Kidney (tissue), 14 donors: ENCODE results near the gene C1QTNF12. TPM values are rescaled to one million over a fixed set of nuclear protein-coding genes. Genes with fewer than 3 reads are reported as not detected.

Experiments used
- DNase-seq, 5 donors: peaks; one replicate each; pipeline ENCODE4 v3.0.0-alpha.2; 2013 to 2020
- FAIRE-seq: peaks from 2 replicates; lab custom pipeline; 2012; peaks lifted over from hg19 to GRCh38; lab: Jason Lieb, UNC
- H3K27ac ChIP-seq, 2 donors: one replicate each; pipeline ENCODE4 v1.7.0; 2013; ENCODE audit warnings: low read depth in 2 of 2, low read length in 2 of 2, inconsistent platforms in 1 of 2
- H3K27me3 ChIP-seq: one replicate; pipeline ENCODE4 v1.7.1; 2013; ENCODE audit warnings: low read length, inconsistent platforms; ENCODE audit not compliant: control insufficient read depth, insufficient read depth
- H3K36me3 ChIP-seq, 3 donors: one replicate each; pipeline versions ENCODE4 v1.7.0 to v1.7.1; 2013; ENCODE audit warnings: low read length in 3 of 3, control low read depth in 1 of 3, inconsistent platforms in 1 of 3; ENCODE audit not compliant: insufficient read depth in 3 of 3, control insufficient read depth in 2 of 3
- H3K4me1 ChIP-seq, 3 donors: one replicate each; pipeline versions ENCODE4 v1.7.0 to v1.7.1; 2013; ENCODE audit warnings: low read length in 3 of 3, inconsistent platforms in 1 of 3, low read depth in 1 of 3; ENCODE audit not compliant: control insufficient read depth in 2 of 3, insufficient read depth in 2 of 3
- H3K4me3 ChIP-seq, 3 donors: one replicate each; pipeline versions ENCODE4 v1.7.0 to v1.8.1; 2013; ENCODE audit warnings: low read length in 3 of 3, control low read depth in 1 of 3, inconsistent platforms in 1 of 3
- H3K9ac ChIP-seq, 3 donors: one replicate each; pipeline versions ENCODE4 v1.7.0 to v1.7.1; 2013; ENCODE audit warnings: low read length in 3 of 3, control low read depth in 1 of 3, inconsistent platforms in 1 of 3
- H3K9me3 ChIP-seq, 3 donors: one replicate each; pipeline versions ENCODE4 v1.7.0 to v1.7.1; 2013; ENCODE audit warnings: low read length in 3 of 3, control low read depth in 1 of 3, inconsistent platforms in 1 of 3; ENCODE audit not compliant: control insufficient read depth in 2 of 3, insufficient read depth in 1 of 3
- intact Hi-C: fragments of 100-400 bp; cut with DNase I; formaldehyde crosslinking; loops from one replicate; pipeline ENCODE4 v1.11.1; 2022
- polyA plus RNA-seq: library from polyadenylated mRNA; stranded (reverse); fragments of 350-450 nt; fragmentation: Illumina TruSeq; extraction: RNeasy Lipid Tissue Mini Kit (QIAGEN cat#74804); gene quantifications from one replicate; pipeline ENCODE4 v1.2.3, GENCODE V29; 2014; ENCODE audit warnings: low read depth, low replicate concordance; ENCODE audit not compliant: insufficient read depth
- total RNA-seq: library from RNA; stranded (reverse); fragmentation: NEBNext Ultra II Directional; extraction: Animal tissue kit (Norgen Biotek cat#: 25700); gene quantifications from one replicate; pipeline ENCODE4 v1.2.1, GENCODE V29; 2021
- TF ChIP-seq, protein P1 (sequence below): IDR thresholded peaks from 3 replicates; pipeline ENCODE4 v1.5.1; 2012; ENCODE audit warnings: mild to moderate bottlenecking, moderate library complexity, borderline replicate concordance; ENCODE audit not compliant: insufficient read depth; ENCODE audit errors: extremely low read depth
- donor health status: control.
- donor health status: control.
- donor health status: control.
- donor health status: control.
- donor health status: control.
- donor health status: DM: yes; HTN: yes; CAD: no.
- donor health status: Normal renal cell carcinoma (clear cell type).

C1QTNF12 gene
- total and polyA plus RNA-seq, 2 donors from 2014 or later: 3.1 to 9.9 TPM

DNA sequence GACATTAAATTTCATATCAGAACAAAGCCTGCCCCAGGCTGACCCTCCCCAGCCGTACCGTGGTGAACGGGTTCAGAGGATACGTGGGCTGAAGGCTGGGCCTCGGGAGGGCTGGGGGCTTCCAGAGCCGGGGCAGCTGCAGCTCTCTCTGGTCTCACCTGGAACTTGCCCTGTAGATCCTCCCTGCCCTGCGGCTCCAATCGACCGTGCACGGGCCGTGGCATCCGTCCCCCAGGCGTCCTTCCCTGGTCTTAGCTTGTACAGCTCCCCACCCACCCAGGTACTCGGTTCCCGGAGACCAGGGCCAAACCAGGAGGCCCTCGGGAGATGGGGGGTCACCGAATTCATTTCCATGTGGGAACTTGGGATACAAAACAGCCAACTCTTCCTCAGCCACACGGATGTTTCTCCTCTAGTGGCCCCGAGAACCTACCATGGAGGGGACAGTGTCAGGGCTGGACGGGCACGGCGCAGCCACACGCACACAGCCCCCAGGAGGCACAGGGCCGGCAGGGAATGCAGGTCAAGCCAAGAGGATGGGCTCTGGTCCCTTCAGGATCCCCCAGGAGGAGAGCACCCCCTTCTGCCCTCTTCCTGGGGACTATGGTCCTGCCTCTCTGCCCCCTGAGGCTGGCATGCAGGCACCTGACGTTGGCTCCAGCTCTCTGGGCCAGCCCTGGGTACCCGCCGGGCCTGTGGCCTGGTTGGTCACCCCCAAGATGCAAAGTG lies 11.3 kb downstream of the C1QTNF12 start:
- intact Hi-C loops: loop anchor here (10.0 kb wide), 1 partner anchor 110 kb away; no protein-coding TSS in a partner anchor
- Histone ChIP-seq H3K4me3 (no peak overlapping the region), H3K27ac (no peak overlapping the region), H3K9ac (no peak overlapping the region), H3K27me3 (no peaks in the 10 kb centered on the region), H3K4me1 (peaks cover 0 to 16% (median 3%) of the 10 kb centered on the region in 3 donors), H3K36me3 (no peaks in the 10 kb centered on the region), H3K9me3 (no peaks in the 10 kb centered on the region)
- DNase-seq (no peak), FAIRE-seq (no peak)
- TF ChIP-seq, protein P1, sequence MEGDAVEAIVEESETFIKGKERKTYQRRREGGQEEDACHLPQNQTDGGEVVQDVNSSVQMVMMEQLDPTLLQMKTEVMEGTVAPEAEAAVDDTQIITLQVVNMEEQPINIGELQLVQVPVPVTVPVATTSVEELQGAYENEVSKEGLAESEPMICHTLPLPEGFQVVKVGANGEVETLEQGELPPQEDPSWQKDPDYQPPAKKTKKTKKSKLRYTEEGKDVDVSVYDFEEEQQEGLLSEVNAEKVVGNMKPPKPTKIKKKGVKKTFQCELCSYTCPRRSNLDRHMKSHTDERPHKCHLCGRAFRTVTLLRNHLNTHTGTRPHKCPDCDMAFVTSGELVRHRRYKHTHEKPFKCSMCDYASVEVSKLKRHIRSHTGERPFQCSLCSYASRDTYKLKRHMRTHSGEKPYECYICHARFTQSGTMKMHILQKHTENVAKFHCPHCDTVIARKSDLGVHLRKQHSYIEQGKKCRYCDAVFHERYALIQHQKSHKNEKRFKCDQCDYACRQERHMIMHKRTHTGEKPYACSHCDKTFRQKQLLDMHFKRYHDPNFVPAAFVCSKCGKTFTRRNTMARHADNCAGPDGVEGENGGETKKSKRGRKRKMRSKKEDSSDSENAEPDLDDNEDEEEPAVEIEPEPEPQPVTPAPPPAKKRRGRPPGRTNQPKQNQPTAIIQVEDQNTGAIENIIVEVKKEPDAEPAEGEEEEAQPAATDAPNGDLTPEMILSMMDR: no peak

DNA sequence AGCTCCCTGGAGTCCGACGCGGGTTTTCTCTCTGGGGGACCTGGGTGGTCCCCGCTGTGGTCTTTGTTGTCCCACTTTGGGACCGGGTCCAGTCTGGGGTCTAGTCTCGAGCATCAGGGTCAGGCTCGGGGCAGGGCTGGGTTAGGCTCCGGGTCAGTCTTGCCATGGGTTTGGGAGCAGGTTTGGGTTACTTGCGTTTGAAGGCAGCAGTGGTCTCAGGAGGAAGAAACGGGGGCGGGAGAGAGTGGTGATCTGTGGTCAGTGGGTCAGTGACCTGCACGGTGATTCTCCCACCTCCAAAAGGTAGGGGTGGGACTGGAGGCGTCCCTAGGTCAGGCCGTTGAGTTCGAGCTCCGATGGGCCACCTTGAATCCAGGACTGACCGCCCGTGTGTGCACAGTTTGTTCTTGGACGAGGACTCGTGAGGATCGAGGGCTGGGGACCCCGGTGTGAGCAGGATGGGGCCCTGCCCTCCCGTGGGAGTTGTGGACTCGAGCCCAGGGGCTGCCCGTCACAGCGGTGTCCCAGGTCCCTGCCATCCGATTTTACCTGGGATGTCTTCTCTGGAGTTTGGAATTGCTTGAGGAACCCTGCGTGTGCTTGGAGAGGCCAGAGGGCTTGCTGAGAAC lies 12.2 kb downstream of the C1QTNF12 start:
- peaks cover 0 to 23% (median 12%) of the 10 kb centered on the region in 3 donors for H3K4me1 ChIP-seq
- DNase-seq: no peak
- peaks cover 0 to 2% (median 0%) of the 10 kb centered on the region in 3 donors for H3K36me3 ChIP-seq
- intact Hi-C loops: loop anchor here (10.0 kb wide), 1 partner anchor 109 kb away; no protein-coding TSS in a partner anchor
- FAIRE-seq: no peak
- H3K9me3 ChIP-seq: no peaks in the 10 kb centered on the region
- no peak overlapping the region for H3K27ac ChIP-seq
- no peak overlapping the region for H3K9ac ChIP-seq
- H3K4me3 ChIP-seq: no peak overlapping the region
- TF ChIP-seq, protein P1: no peak
- no peaks in the 10 kb centered on the region for H3K27me3 ChIP-seq

DNA sequence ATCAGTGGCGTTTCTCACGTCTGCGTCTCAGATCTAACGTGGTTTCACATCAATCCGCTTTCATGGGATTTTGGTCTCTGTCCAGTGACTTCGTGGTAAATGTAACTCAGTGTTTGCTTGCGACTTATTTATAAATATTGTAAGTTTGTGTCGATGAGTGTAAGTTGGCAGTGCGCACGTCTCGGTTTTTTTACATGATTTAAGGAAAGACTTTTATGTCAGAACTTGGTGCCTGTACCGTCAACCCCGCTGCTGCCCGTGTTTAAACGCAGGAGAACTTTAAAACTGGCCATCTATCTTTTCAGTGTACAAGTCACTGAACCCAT lies 13.0 kb downstream of the C1QTNF12 start:
- no peak overlapping the region for H3K9ac ChIP-seq
- FAIRE-seq (no peak), DNase-seq (no peak)
- H3K9me3 ChIP-seq: no peaks in the 10 kb centered on the region
- no peaks in the 10 kb centered on the region for H3K27me3 ChIP-seq
- no peak overlapping the region for H3K4me3 ChIP-seq
- TF ChIP-seq, protein P1: no peak
- H3K36me3 ChIP-seq: peaks cover 0 to 3% (median 0%) of the 10 kb centered on the region in 3 donors
- H3K4me1 ChIP-seq: peaks cover 0 to 25% (median 12%) of the 10 kb centered on the region in 3 donors
- H3K27ac ChIP-seq: no peak overlapping the region
- intact Hi-C loops: loop anchor here (10.0 kb wide), 1 partner anchor 109 kb away; no protein-coding TSS in a partner anchor
